Measurements from ENCODE around the gene CD99.

Gene CD99

DNA sequence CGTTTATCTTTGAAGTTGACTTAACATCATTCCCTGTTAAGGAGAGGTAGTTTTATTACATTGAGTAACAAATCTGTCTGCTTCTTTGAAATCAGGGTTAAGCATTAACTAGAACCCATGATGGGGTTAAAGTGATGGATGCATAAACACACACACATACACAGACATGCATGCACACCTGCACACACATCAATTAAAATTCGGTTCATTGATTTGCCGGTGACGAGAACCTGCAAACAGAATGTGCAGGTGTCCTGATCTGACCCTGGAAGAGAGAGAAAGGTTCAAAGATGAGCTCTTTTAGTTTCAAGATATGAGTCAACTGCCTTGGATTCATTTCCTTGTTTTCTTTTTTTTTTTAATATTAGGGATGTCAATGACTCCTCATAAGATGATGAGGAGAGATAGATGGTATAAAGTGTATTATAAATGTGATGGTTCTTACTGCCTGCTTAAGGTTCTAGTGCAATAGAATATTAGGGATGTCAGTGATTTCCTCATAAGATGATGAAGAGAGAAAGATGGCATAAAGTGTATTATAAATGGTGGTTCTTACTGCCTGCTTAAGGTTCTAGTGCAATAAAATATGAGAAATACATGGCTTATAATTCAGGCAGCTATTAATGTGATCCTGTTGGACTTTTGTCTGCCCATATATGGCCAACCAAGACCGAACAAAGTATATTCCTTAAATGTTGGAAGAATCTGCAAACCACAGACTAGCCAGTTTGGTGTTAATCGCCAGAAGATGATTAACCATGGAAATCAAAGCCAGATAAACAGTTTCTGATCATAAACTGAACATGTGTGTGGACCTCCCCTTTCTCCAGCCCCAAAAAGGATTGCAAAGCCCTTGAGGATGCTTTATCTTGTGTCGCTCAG is 14.1 kb upstream of the CD99 start:
- DNase-seq = no peak

DNA sequence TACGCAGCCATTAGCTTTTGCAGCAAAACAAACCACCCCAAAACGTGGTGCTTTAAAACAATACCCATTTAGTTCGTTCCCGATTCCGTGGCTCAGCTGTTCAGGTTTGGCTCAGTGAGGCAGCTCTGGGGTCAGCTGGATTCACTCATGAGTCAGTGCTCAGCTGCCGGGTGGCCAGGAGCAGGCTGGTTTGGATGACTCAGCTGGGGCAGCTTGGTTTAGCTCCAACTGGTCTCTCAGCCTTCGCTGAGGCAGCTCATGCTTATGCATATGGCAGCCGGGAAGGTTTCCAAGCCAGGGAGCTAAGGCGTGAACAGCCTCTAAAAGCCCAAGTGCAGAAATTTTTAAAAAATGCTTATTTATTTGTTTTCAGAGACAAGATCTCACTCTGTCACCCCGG is 13.3 kb upstream of the CD99 start:
- no peak for DNase-seq

DNA sequence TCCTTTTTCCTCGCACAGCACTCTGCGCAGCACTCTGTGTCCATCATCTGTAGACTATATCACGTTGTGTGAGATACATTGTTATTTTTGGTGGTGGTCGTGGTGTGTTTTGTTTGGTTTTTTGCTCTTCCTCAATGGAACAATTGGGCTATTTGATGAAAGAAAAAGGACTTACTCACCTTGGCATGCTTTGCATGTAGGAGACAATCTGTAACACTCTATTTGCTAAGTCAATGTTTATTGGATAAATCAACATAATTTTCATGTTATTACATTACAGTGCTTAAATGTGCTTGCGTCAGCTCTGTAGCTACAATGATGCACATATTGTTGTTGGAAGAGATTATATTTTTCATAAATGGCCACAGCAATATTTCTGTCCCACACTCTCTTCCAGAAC is 12.5 kb upstream of the CD99 start:
- DNase-seq = no peak

GRCh38 chrX:2679534-2680485 is 11.3 kb upstream of the CD99 start:
- DNase-seq = no peak

DNA sequence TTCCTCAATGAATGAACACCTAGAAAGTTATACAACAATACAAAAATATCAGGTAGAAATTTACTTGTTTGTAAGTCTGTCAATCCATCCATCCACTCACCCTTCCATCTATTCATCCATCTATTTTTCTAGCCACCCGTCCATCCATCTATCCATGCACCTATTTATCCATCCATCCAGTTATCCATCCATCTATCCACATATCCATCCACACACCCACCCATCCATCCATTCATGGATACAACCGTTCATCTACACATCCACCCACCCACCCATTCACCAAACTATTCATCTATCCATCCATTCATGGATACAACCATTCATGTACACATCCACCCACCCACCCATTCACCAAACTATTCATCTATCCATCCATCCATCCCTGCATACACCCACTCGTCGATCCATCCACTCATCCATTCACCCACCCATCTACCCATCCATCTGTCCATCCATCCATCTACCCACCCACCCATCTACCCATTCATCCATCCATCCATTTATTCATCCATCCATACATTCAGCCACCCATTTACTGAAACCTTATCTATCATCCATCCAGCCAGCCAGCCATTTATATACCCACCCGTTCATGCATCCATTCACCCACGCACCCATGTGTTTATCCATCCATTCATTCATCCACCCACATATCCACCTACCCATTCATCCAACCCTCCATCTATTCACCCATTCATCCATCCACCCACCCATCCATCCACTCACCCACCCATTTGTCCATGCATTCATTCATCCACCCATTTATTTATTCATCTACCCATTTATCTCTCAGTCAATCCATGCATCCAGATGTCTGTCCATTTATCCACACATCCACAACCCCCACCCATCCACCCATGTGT is 10.4 kb upstream of the CD99 start:
- no peak for DNase-seq

- DNase-seq = no peak
Measured at GRCh38 chrX:2682565-2683177, 8.4 kb upstream of the CD99 start.

GRCh38 chrX:2684256-2684655 is 6.8 kb upstream of the CD99 start:
- DNase-seq = no peak

- DNase-seq = no peak
Measured at GRCh38 chrX:2685886-2686285, 5.2 kb upstream of the CD99 start.

DNA sequence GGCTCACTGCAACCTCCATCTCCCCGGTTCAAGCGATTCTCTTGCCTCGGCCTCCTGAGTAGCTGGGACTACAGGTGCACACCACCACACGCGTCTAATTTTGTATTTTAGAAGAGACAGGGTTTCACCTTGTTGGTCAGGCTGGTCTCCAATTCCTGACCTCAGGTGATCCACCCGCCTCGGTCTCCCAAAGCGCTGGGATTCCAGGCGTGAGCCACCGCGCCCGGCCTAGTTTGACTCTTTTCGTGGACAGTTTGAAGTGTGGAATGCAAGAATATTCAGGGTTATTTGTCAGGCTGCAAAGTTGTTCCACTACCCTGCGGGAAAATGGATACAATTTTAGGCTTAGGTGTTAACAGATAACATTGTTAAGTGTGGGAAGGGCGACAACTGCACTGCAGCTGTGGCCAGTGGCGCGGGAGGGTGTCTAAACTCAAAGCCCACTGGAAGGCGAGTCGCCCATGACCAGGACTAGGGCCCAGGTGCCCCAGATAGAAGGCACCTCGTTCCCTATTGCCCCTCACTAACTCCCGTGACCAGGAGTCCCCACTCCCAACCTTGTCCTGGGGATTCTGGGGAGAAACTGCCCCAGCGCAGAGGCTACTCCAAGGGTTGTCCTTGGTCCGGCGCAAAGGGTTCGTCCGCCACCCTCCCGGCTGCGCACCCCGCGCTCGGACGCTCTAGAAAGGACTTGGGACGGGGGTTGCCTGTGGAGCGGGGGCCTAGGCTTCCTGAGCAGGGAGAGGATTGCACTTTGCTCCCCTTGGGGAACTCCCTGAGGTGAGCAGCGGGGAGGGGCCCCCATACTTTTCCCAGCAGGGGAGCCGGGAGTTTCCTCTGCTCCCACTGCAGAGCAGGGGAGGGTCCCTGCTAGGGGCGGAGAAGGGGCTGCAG is 1.1 kb upstream of the CD99 start:
- no peak for DNase-seq

GRCh38 chrX:2691543-2692220 is 587 bp downstream of the CD99 start:
- DNase-seq = no peak

GRCh38 chrX:2692221-2693112 is 1.4 kb downstream of the CD99 start:
- DNase-seq = no peak

DNA sequence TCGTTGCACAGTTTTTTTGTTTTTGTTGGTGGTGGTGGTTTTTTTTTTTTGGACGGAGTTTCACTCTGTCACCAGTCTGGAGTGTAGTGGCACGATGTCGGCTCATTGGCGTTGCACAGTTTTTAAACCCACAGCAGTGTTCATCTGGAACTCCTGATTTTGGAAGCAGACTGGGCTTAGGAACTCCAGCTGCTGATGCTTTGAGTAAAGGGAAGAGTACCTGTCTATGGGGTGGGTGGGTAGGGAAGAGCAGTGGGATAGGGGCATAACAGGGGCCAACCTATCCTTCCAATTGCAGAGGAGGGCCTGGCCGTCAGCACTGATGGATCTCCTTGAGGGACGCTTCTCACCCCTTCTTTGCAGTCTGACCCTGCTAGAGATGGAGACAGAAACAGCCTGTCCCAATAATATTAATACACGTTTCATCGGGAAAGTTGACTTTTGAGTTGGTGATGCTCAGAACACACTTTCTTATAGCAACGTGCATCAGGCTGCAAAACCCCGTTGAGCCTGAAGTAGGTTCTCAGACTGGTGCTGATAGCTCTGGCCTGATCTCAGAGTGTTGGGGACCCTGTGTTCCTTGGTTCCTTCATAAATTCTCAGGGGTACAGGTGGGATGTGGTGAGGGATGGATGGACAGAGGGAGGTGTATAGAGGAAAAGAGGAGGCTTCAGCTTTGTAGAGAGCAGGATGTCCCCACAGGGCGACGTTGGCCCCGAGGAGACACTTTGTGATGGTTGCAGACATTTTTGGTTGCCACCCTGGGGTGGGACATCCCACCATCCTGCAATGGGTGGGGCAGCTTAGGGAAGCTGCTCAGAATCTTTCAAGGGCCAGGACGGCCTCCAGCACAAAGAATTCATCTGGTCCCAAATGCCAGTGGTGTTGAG is 2.3 kb downstream of the CD99 start:
- no peak for DNase-seq

GRCh38 chrX:2694914-2695267 is 3.8 kb downstream of the CD99 start:
- DNase-seq = no peak

GRCh38 chrX:2696698-2697215 is 5.7 kb downstream of the CD99 start:
- DNase-seq = no peak

- no peak for DNase-seq
Measured at GRCh38 chrX:2697306-2697705, 6.2 kb downstream of the CD99 start.

DNA sequence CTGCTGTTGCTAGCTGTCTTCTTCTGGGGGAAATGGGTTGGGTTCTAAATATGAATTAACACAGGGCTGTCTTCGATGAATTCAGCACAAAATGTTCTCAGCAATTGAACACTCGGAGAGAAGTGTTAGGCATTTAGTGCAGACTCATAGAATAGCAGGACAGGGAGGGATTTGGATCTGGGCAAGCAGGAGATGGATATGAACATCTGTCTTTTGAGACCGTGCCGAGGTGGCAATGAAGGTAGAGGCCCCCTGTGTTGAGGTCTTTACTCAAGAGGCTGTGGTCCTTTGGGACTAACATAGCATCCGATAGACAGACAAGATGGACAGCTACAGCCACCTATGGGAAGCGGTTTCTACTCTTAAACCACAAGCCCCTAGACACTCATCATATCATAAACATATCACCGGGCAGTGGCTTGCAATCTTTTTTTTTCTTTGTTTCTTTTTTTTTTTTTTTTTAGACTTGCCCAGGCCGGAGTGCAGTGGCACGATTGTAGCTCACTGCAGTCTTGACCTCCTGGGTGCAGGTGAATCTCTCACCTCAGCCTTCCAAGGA is 6.7 kb downstream of the CD99 start:
- DNase-seq = no peak

GRCh38 chrX:2698604-2699003 is 7.5 kb downstream of the CD99 start:
- no peak for DNase-seq

DNA sequence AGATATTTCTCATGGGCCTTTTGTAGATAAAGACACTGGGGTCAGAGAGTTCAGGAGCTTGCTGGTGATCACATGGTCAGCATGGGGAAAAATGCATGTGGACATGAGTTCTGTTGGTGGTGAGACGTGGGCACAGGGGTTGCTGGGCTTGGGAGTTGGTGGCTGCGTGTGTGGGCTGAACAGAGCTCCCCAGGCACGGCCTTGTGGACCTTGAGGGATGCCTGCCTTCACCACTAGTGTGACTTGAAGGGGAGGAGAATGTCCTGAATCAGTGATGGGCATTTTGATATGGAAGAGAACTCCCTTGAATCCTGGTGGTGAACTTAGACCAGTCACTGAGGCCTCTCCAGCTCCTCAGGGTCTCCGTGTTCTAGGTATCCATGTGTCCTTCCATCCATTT is 8.9 kb downstream of the CD99 start:
- DNase-seq = no peak

Data from NCI-H2081 treated with DMSO at 0.1 percent for 48 hours (cell line).